ENCODE data around the gene CASQ1.

DNA sequence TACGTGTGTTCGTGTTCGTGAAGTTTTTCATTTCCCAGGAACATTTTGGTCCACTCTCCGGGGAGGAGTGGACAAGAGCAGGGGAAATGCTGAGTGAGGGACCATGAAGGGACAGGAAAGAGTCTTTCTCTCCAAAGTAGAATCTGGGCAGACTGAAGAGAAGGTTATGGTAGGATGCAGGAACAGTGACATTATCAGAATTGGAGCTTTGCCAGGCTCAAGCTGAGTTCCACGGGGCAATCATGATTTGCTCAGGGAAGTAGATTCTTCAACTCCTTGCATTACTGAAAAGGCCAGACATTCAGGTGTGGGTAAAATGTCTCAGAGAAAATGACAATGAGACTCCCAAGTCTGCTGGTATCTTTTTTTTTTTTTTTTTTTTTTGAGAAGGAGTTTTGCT lies 22.4 kb upstream of the CASQ1 start:
- TF ChIP-seq, protein P1, sequence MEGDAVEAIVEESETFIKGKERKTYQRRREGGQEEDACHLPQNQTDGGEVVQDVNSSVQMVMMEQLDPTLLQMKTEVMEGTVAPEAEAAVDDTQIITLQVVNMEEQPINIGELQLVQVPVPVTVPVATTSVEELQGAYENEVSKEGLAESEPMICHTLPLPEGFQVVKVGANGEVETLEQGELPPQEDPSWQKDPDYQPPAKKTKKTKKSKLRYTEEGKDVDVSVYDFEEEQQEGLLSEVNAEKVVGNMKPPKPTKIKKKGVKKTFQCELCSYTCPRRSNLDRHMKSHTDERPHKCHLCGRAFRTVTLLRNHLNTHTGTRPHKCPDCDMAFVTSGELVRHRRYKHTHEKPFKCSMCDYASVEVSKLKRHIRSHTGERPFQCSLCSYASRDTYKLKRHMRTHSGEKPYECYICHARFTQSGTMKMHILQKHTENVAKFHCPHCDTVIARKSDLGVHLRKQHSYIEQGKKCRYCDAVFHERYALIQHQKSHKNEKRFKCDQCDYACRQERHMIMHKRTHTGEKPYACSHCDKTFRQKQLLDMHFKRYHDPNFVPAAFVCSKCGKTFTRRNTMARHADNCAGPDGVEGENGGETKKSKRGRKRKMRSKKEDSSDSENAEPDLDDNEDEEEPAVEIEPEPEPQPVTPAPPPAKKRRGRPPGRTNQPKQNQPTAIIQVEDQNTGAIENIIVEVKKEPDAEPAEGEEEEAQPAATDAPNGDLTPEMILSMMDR (IDR thresholded peaks at IDR 0.05; ENCODE audit: insufficient read depth, low read length, poor library complexity, severe bottlenecking) = no peak
- no peak for TF ChIP-seq EZH2phosphoT487 (conservative IDR thresholded peaks at IDR 0.05; ENCODE audit: low read length)
